DND-41 (cell line): ENCODE data around the gene WDR59.

Source experiments
- ATAC-seq: fragments of 200-7000 bp; cut with Tn5 transposase; 3 replicates; pipeline ENCODE4 v1.9.1; 2021; ENCODE audit warnings: low read depth; ENCODE audit not compliant: insufficient read depth
- DNase-seq: peaks from one replicate; pipeline ENCODE4 v3.0.0-alpha.2; 2020
- H2AFZ ChIP-seq: 2 replicates; pipeline ENCODE4 v1.6.0; 2012; ENCODE audit warnings: low read depth, low read length
- H3K27ac ChIP-seq: 2 replicates; pipeline ENCODE4 v1.5.1; 2012; ENCODE audit warnings: low read length, inconsistent platforms
- H3K27me3 ChIP-seq: fragments of 200-600 bp; sonication (generic); 2 replicates; pipeline ENCODE4 v1.6.0; 2012; ENCODE audit warnings: low read length, mild to moderate bottlenecking, inconsistent platforms; ENCODE audit not compliant: insufficient read depth, poor library complexity
- H3K36me3 ChIP-seq: 2 replicates; pipeline ENCODE4 v1.5.1; 2012; ENCODE audit warnings: low read length, inconsistent platforms; ENCODE audit not compliant: insufficient read depth
- H3K4me1 ChIP-seq: 2 replicates; pipeline ENCODE4 v1.5.1; 2012; ENCODE audit warnings: mild to moderate bottlenecking, low read length; ENCODE audit not compliant: insufficient read depth
- H3K4me2 ChIP-seq: 2 replicates; pipeline ENCODE4 v1.6.0; 2012; ENCODE audit warnings: mild to moderate bottlenecking, moderate library complexity, low read length, inconsistent platforms; ENCODE audit not compliant: insufficient read depth
- H3K4me3 ChIP-seq, 2 experiments: fragments of 200-600 bp in 1 of 2; shearing (Covaris generic) in 1 of 2; 2 replicates each; pipeline ENCODE4 v1.5.1; 2012 to 2016; ENCODE audit warnings: inconsistent platforms in 2 of 2, low read length in 2 of 2, mild to moderate bottlenecking in 2 of 2, low read depth in 1 of 2, moderate library complexity in 1 of 2
- H3K79me2 ChIP-seq: 2 replicates; pipeline ENCODE4 v1.6.0; 2012; ENCODE audit warnings: low read length, inconsistent platforms; ENCODE audit not compliant: insufficient read depth
- H3K9ac ChIP-seq: 2 replicates; pipeline ENCODE4 v1.6.0; 2012; ENCODE audit warnings: low read depth, mild to moderate bottlenecking, inconsistent platforms, low read length, moderate library complexity
- H3K9me3 ChIP-seq: 2 replicates; pipeline ENCODE4 v1.5.1; 2012; ENCODE audit warnings: low read length, moderate library complexity, mild to moderate bottlenecking, inconsistent platforms; ENCODE audit not compliant: insufficient read depth, severe bottlenecking
- H4K20me1 ChIP-seq: 2 replicates; pipeline ENCODE4 v1.6.0; 2012; ENCODE audit warnings: low read length; ENCODE audit not compliant: insufficient read depth
- CTCF ChIP-seq: IDR thresholded peaks from 2 replicates; pipeline ENCODE4 v1.5.1; 2012; ENCODE audit warnings: borderline replicate concordance, low read length, moderate library complexity, mild to moderate bottlenecking; ENCODE audit not compliant: poor library complexity, severe bottlenecking; ENCODE audit errors: extremely low read depth
- EZH2 ChIP-seq: IDR thresholded peaks from 3 replicates; pipeline ENCODE4 v1.6.1; 2012; ENCODE audit warnings: borderline replicate concordance, low read depth, mild to moderate bottlenecking, moderate library complexity, low read length, inconsistent platforms; ENCODE audit not compliant: severe bottlenecking

WDR59 gene

GRCh38 chr16:74850027-74850426 lies 134.9 kb downstream of the WDR59 start:
- no peaks in the 10 kb centered on the region for H3K36me3 ChIP-seq
- no peaks in the 10 kb centered on the region for H4K20me1 ChIP-seq
- H3K4me3 ChIP-seq, result no peak overlapping the region
- TF ChIP-seq EZH2 (no peak), CTCF (no peak)
- H3K4me1 ChIP-seq, result no peaks in the 10 kb centered on the region
- H3K27ac ChIP-seq, result no peak overlapping the region
- no peak overlapping the region for H2AFZ ChIP-seq
- DNase-seq, result no peak
- no peaks in the 10 kb centered on the region for H3K27me3 ChIP-seq
- no peaks in the 10 kb centered on the region for H3K79me2 ChIP-seq
- no peak overlapping the region for H3K9ac ChIP-seq
- no peak overlapping the region for H3K4me2 ChIP-seq
- no peaks in the 10 kb centered on the region for H3K9me3 ChIP-seq
- ATAC-seq, result no peak

- Histone ChIP-seq H3K79me2 (no peaks in the 10 kb centered on the region), H4K20me1 (no peaks in the 10 kb centered on the region), H3K4me3 (no peak overlapping the region), H3K4me1 (peaks cover 21% of the 10 kb centered on the region), H3K27ac (no peak overlapping the region), H3K27me3 (no peaks in the 10 kb centered on the region), H3K4me2 (no peak overlapping the region), H3K9ac (no peak overlapping the region), H3K9me3 (no peaks in the 10 kb centered on the region), H3K36me3 (no peaks in the 10 kb centered on the region), H2AFZ (no peak overlapping the region)
- ATAC-seq (no peak), DNase-seq (no peak)
- TF ChIP-seq CTCF (no peak), EZH2 (no peak)
Observed at GRCh38 chr16:74847202-74847601, 137.7 kb downstream of the WDR59 start.

- H2AFZ ChIP-seq, result no peak overlapping the region
- H3K4me1 ChIP-seq, result peaks cover 25% of the 10 kb centered on the region
- no peak overlapping the region for H3K4me2 ChIP-seq
- no peaks in the 10 kb centered on the region for H3K9me3 ChIP-seq
- H4K20me1 ChIP-seq, result no peaks in the 10 kb centered on the region
- DNase-seq (no peak), ATAC-seq (no peak)
- H3K9ac ChIP-seq, result no peak overlapping the region
- no peaks in the 10 kb centered on the region for H3K36me3 ChIP-seq
- no peak for TF ChIP-seq EZH2
- no peak for TF ChIP-seq CTCF
- H3K4me3 ChIP-seq, result no peak overlapping the region
- no peaks in the 10 kb centered on the region for H3K79me2 ChIP-seq
- no peaks in the 10 kb centered on the region for H3K27me3 ChIP-seq
- no peak overlapping the region for H3K27ac ChIP-seq
Observed at GRCh38 chr16:74846714-74847113, 138.2 kb downstream of the WDR59 start.
